Left hindlimb (tissue), 1 donor: ENCODE data around the gene GNA15.
"Not testable (repeated sequence)": the region's sequence is repeated elsewhere in the genome, so short reads cannot be mapped to it uniquely, and the experiment has no call there.

Experiments used
- DNase-seq: peaks from one replicate; pipeline ENCODE4 v3.0.0-alpha.2; 2018

Gene GNA15

GRCh38 chr19:3176715-3177501 is 41.1 kb downstream of the GNA15 start:
- no peak for DNase-seq

- no peak for DNase-seq
Observed at GRCh38 chr19:3178377-3178972, 42.6 kb downstream of the GNA15 start, which contains the start of gene S1PR4. TSS of gene S1PR4 (plus strand) at chr19:3178769. CDS start at chr19:3178793, 24 bp downstream.

GRCh38 chr19:3178973-3179738 is 43.3 kb downstream of the GNA15 start:
- DNase-seq = no peak

- no peak for DNase-seq
Observed at GRCh38 chr19:3179739-3180293, 44.0 kb downstream of the GNA15 start.

- DNase-seq = no peak
Observed at GRCh38 chr19:3183721-3184641, 48.1 kb downstream of the GNA15 start.

GRCh38 chr19:3184847-3185460 is 49.1 kb downstream of the GNA15 start:
- DNase-seq = no peak

- peak; percentile 97 for DNase-seq
Observed at GRCh38 chr19:3185461-3186159, 49.8 kb downstream of the GNA15 start, which contains the start of gene NCLN. TSS of gene NCLN (plus strand) at chr19:3185930. CDS start at chr19:3186031, 101 bp downstream.

GRCh38 chr19:3186160-3186688 is 50.4 kb downstream of the GNA15 start:
- DNase-seq = no peak

GRCh38 chr19:3186891-3187661 is 51.2 kb downstream of the GNA15 start:
- no peak for DNase-seq

- no peak for DNase-seq
Observed at GRCh38 chr19:3187662-3188511, 52.1 kb downstream of the GNA15 start.

- DNase-seq = no peak
Observed at GRCh38 chr19:3188627-3189596, 53.1 kb downstream of the GNA15 start.

GRCh38 chr19:3189702-3190469 is 54.1 kb downstream of the GNA15 start:
- no peak for DNase-seq

GRCh38 chr19:3190470-3190770 is 54.6 kb downstream of the GNA15 start:
- DNase-seq = no peak

GRCh38 chr19:3190921-3191805 is 55.3 kb downstream of the GNA15 start:
- DNase-seq = no peak

- DNase-seq = not testable (repeated sequence)
Observed at GRCh38 chr19:3191806-3192104, 55.9 kb downstream of the GNA15 start.

GRCh38 chr19:3192228-3192635 is 56.4 kb downstream of the GNA15 start:
- no peak for DNase-seq
